ENCODE results near the gene CEP70. TPM values are rescaled to one million over a fixed set of nuclear protein-coding genes. Genes with fewer than 3 reads are reported as not detected.

Gene CEP70
- total and polyA plus RNA-seq, 5 donors: 17.0 to 46.9 (median 38.5) TPM

DNA sequence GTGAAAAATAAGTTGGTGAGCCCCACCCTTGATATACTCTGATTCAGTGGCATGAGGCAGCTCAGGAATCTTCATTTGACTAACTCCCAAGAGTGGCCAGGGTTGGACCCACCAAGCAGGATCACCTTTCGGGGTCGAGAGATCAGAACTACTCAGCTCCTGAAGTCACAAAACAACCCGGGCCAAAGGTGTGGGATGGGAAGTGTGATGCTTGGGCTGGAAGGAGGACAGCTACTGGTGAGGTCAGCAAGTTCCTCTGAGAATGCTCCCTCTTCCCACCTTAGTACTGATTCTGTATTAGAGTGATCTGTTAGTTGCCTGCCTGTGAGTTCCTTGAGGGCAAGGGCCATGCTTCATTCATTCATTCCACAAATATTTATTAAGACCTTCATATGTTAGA is 144.6 kb downstream of the CEP70 start:
- DNase-seq: no peak
- H3K4me3 ChIP-seq (ENCODE audit: low read length): no peak overlapping the region
- no peaks in the 10 kb centered on the region for H3K9me3 ChIP-seq (ENCODE audit: control insufficient read depth, low read length)
- no peak overlapping the region for H3K27ac ChIP-seq (ENCODE audit: low read length)
- 85% methylated on average over 3 of the region's 3 CpGs for WGBS
- intact Hi-C loops (cut with DNase I): no loop called here
- no peaks in the 10 kb centered on the region for H3K4me1 ChIP-seq (ENCODE audit: control insufficient read depth, insufficient read depth, low read length)
- H3K27me3 ChIP-seq (ENCODE audit: control insufficient read depth, insufficient read depth): no peaks in the 10 kb centered on the region
- no peak for ATAC-seq

DNA sequence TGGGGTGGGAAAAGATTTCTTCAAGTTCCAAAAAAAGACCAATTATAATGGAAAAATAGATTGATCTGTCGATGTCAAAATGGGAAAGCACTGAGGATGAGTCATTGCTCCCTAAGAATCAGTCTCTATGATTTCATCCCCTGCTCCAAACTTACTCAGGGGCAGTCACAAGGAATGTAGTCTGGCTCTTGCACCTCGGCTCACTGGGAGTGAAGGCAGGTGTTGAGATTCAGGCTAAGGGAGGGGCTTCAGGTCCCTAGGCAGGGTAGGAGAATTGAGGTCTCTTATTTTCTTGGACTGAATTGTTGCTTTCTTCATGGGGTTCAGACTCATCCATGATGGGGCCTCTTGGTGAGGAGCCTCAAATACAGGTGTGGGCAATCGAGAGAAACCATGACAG is 145.4 kb downstream of the CEP70 start:
- intact Hi-C loops (cut with DNase I): no loop called here
- DNase-seq (no peak), ATAC-seq (no peak)
- Histone ChIP-seq H3K27ac (ENCODE audit: low read length) (no peak overlapping the region), H3K9me3 (ENCODE audit: control insufficient read depth, low read length) (no peaks in the 10 kb centered on the region), H3K4me1 (ENCODE audit: control insufficient read depth, insufficient read depth, low read length) (no peaks in the 10 kb centered on the region), H3K27me3 (ENCODE audit: control insufficient read depth, insufficient read depth) (no peaks in the 10 kb centered on the region), H3K4me3 (ENCODE audit: low read length) (no peak overlapping the region)
- 86% methylated on average over 3 of the region's 3 CpGs for WGBS

DNA sequence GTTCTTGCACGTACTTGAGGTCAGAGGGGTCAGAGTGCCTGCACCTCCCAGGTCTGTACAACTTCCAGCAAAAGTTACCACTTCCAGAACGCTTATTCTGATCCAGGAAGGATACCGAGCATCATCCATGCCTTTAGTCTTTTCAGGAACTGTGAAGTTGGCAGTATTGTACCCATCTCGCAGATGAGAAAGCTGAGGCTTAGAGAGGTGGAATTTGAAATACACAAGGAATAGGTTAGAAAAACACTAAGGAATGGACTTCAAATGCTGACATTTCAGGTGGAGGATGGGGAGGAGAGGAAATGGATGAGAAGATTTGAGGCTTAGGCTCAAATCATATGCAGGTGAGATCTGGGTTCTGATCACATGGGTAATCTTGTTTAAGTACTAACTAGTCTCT is 148.4 kb downstream of the CEP70 start:
- no peaks in the 10 kb centered on the region for H3K9me3 ChIP-seq (ENCODE audit: control insufficient read depth, low read length)
- ATAC-seq: no peak
- 88% methylated on average over 4 of the region's 4 CpGs for WGBS

DNA sequence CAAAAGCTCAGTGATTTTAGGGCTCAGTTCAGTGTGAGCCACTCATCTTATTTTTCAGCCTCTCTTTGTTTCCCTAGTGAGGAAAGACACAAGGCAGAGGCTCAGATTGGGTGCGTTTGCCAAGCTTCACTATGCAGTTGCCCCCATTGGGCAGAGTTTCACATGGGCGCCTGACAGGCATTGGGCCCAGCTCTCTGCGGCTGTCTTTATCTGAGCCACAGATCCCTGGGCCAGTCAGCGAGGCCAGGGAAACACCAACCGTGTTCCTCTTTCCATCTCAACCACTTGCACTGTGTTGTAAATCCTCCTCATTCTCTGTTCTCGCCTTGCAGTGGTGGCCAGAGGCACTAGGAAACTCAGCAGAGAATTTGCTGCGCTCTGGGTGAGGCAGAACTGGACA is 148.8 kb downstream of the CEP70 start:
- no peak for ATAC-seq
- intact Hi-C loops (cut with DNase I): no loop called here
- Histone ChIP-seq H3K9me3 (ENCODE audit: control insufficient read depth, low read length) (no peaks in the 10 kb centered on the region), H3K27ac (ENCODE audit: low read length) (no peak overlapping the region), H3K4me1 (ENCODE audit: control insufficient read depth, insufficient read depth, low read length) (no peaks in the 10 kb centered on the region), H3K27me3 (ENCODE audit: control insufficient read depth, insufficient read depth) (no peaks in the 10 kb centered on the region), H3K4me3 (ENCODE audit: low read length) (no peak overlapping the region)
- DNase-seq: no peak
- 90% methylated on average over 7 of the region's 7 CpGs for WGBS

More for the DNA sequence above, 148.4 kb downstream of the CEP70 start:
- no peak overlapping the region for H3K27ac ChIP-seq (ENCODE audit: low read length)
- no peaks in the 10 kb centered on the region for H3K4me1 ChIP-seq (ENCODE audit: control insufficient read depth, insufficient read depth, low read length)
- no peaks in the 10 kb centered on the region for H3K27me3 ChIP-seq (ENCODE audit: control insufficient read depth, insufficient read depth)
- H3K4me3 ChIP-seq (ENCODE audit: low read length): no peak overlapping the region
- no peak for DNase-seq
- intact Hi-C loops (cut with DNase I): no loop called here

Other genes with a start within 250 kb of the CEP70 start
- gene MRAS, start 245.7 kb downstream of the CEP70 start, total RNA-seq: 100 to 1,000 TPM; 244 to 374 (median 303) TPM
- 184 TPM for gene MRAS, start 245.7 kb downstream of the CEP70 start, polyA plus RNA-seq
- gene ESYT3, start 159.6 kb downstream of the CEP70 start, total RNA-seq: 1 to 10 TPM; 1.2 to 2.4 (median 1.6) TPM
- gene ESYT3, start 159.6 kb downstream of the CEP70 start, polyA plus RNA-seq: 0.66 TPM
- gene FAIM, start 14.5 kb upstream of the CEP70 start, total RNA-seq: 1 to 10 TPM; 4.7 to 5.7 (median 4.9) TPM
- 8.5 TPM for gene FAIM, start 14.5 kb upstream of the CEP70 start, polyA plus RNA-seq
- 10 to 100 TPM; 31.4 to 33.2 (median 32.5) TPM for gene PIK3CB, start 240.7 kb upstream of the CEP70 start, total RNA-seq
- gene PIK3CB, start 240.7 kb upstream of the CEP70 start, polyA plus RNA-seq: 12.6 TPM

Measured in right cardiac atrium (tissue), 5 donors.